HepG2 (cell line): Measurements from ENCODE around the gene CDKN2A. TPM values are rescaled to one million over a fixed set of nuclear protein-coding genes. Genes with fewer than 3 reads are reported as not detected.

Experiments used
- ATAC-seq: fragments of 200-7000 bp; cut with Tn5 transposase; 3 replicates; pipeline ENCODE4 v1.9.1; 2020; ENCODE audit warnings: mild to moderate bottlenecking, moderate library complexity
- BruUV-seq: library from RNA; stranded (reverse); fragments of 400-500 nt; replicated peaks from 2 replicates; lab custom pipeline; 2021; lab: Mats Ljungman, UMichigan
- CTCF ChIA-PET: fragments of 300-600 bp; formaldehyde crosslinking; extraction: SDS; loops from one replicate; lab custom pipeline; 2021; ENCODE audit warnings: low total read pairs, inconsistent platforms, low intra/inter-chr PET ratio; lab: Yijun Ruan, JAX
- POLR2A ChIA-PET: fragments of 350-600 bp; sonication (Branson Sonifier 250); formaldehyde crosslinking; loops from one replicate; lab custom pipeline; 2020; ENCODE audit warnings: antibody characterized with exemption, inconsistent platforms; lab: Yijun Ruan, JAX
- DNase-seq: peaks from one replicate; pipeline ENCODE4 v3.0.0-alpha.2; 2015; ENCODE audit warnings: low spot score
- FAIRE-seq: peaks from 3 replicates; lab custom pipeline; 2011; peaks lifted over from hg19 to GRCh38; lab: Jason Lieb, UNC
- H2AFZ ChIP-seq: one replicate; pipeline ENCODE4 v1.6.1; 2011; ENCODE audit warnings: low read length, inconsistent platforms
- H3K27ac ChIP-seq: fragments of 300-600 bp; 3 replicates; pipeline ENCODE4 v1.8.0; 2011; ENCODE audit warnings: mixed run types, mild to moderate bottlenecking, mixed read lengths, low read length, inconsistent platforms; ENCODE audit not compliant: insufficient read depth; ENCODE audit errors: extremely low read length
- H3K27me3 ChIP-seq, 2 experiments: fragments of 200-600 bp in 1 of 2; 2 replicates in 1 of 2; 3 replicates in 1 of 2; pipeline versions ENCODE4 v1.6.0 to v1.8.0; 2011; ENCODE audit warnings: low read length in 2 of 2, mild to moderate bottlenecking in 2 of 2, moderate library complexity in 2 of 2, inconsistent platforms in 1 of 2; ENCODE audit not compliant: insufficient read depth in 2 of 2, control insufficient read depth in 1 of 2
- H3K36me3 ChIP-seq, 2 experiments: fragments of 200-600 bp in 1 of 2; replicated peaks in 1 of 2; 2 replicates in 1 of 2; 3 replicates in 1 of 2; pipeline versions ENCODE4 v1.5.1 to v1.8.0; 2011; ENCODE audit warnings: low read length in 2 of 2, inconsistent platforms in 1 of 2; ENCODE audit not compliant: insufficient read depth in 2 of 2, control insufficient read depth in 1 of 2
- H3K4me1 ChIP-seq: 2 replicates; pipeline ENCODE4 v1.5.1; 2012; ENCODE audit warnings: low read length, inconsistent platforms; ENCODE audit not compliant: insufficient read depth
- H3K4me2 ChIP-seq: 2 replicates; pipeline ENCODE4 v1.6.0; 2011; ENCODE audit warnings: low read depth, low read length, inconsistent platforms
- H3K4me3 ChIP-seq, 3 experiments: fragments of 200-600 bp in 1 of 3; sonication (generic), shearing (Covaris generic) in 1 of 3; replicated peaks in 1 of 3; 2 replicates each; pipeline ENCODE4 v1.5.1; 2011 to 2016; ENCODE audit warnings: low read length in 3 of 3, inconsistent platforms in 2 of 3, low read depth in 2 of 3, mild to moderate bottlenecking in 2 of 3, control low read depth in 1 of 3, mixed read lengths in 1 of 3; ENCODE audit not compliant: insufficient read depth in 1 of 3
- H3K79me2 ChIP-seq: one replicate; pipeline ENCODE4 v1.6.1; 2011; ENCODE audit warnings: low read length, inconsistent platforms; ENCODE audit not compliant: insufficient read depth
- H3K9ac ChIP-seq: 2 replicates; pipeline ENCODE4 v1.6.0; 2011; ENCODE audit warnings: mild to moderate bottlenecking, low read depth, low read length, inconsistent platforms; ENCODE audit not compliant: insufficient read depth
- H3K9me3 ChIP-seq: 2 replicates; pipeline ENCODE4 v1.5.1; 2012; ENCODE audit warnings: mild to moderate bottlenecking, low read length
- H4K20me1 ChIP-seq: 2 replicates; pipeline ENCODE4 v1.6.0; 2011; ENCODE audit warnings: inconsistent platforms, mild to moderate bottlenecking, low read length, moderate library complexity; ENCODE audit not compliant: insufficient read depth
- AGO2 ChIP-seq: fragments of 200-400 bp; formaldehyde crosslinking; optimal IDR thresholded peaks from 2 replicates; pipeline ENCODE3; 2017; ENCODE audit warnings: mild to moderate bottlenecking, low read depth, low read length, moderate library complexity
- CBX1 ChIP-seq: IDR thresholded peaks from one replicate; pipeline ENCODE4 v1.6.1; 2016; ENCODE audit warnings: antibody characterized with exemption, low read depth
- FOXK2 ChIP-seq: fragments of 450-650 bp; IDR thresholded peaks from 2 replicates; pipeline ENCODE4 v1.6.1; 2016
- GABPB1 ChIP-seq: IDR thresholded peaks from 2 replicates; pipeline ENCODE4 v1.6.1; 2016; ENCODE audit warnings: mild to moderate bottlenecking, missing genetic modification reagents, moderate library complexity, missing compliant biosample characterization
- POGK ChIP-seq: sonication (generic); formaldehyde crosslinking; conservative IDR thresholded peaks from 2 replicates; pipeline ENCODE4 v1.8.0; 2022; ENCODE audit warnings: mild to moderate bottlenecking, moderate library complexity, missing genetic modification reagents
- PRDM15 ChIP-seq: sonication (generic); formaldehyde crosslinking; IDR thresholded peaks from 2 replicates; pipeline ENCODE4 v1.4.0; 2020; ENCODE audit warnings: missing genetic modification reagents
- SKI ChIP-seq: fragments of 450-650 bp; IDR thresholded peaks from one replicate; pipeline ENCODE4 v1.6.1; 2018; ENCODE audit warnings: mild to moderate bottlenecking; ENCODE audit not compliant: partially characterized antibody
- ZBTB3 ChIP-seq: sonication (generic); formaldehyde crosslinking; IDR thresholded peaks from 2 replicates; pipeline ENCODE4 v1.4.0; 2020; ENCODE audit warnings: low read depth, mild to moderate bottlenecking, moderate library complexity, missing genetic modification reagents, borderline replicate concordance
- ZMYM2 ChIP-seq: sonication (generic); formaldehyde crosslinking; IDR thresholded peaks from 2 replicates; pipeline ENCODE4 v1.8.0; 2022; ENCODE audit warnings: mild to moderate bottlenecking, missing genetic modification reagents
- ZNF333 ChIP-seq: sonication (generic); formaldehyde crosslinking; IDR thresholded peaks from 2 replicates; pipeline ENCODE4 v1.4.0; 2020; ENCODE audit warnings: mild to moderate bottlenecking, missing genetic modification reagents, borderline replicate concordance
- ZNF510 ChIP-seq: sonication (generic); formaldehyde crosslinking; IDR thresholded peaks from 2 replicates; pipeline ENCODE4 v1.4.0; 2020; ENCODE audit warnings: low read depth, mild to moderate bottlenecking, missing genetic modification reagents
- ZNF781 ChIP-seq: sonication (generic); formaldehyde crosslinking; IDR thresholded peaks from 2 replicates; pipeline ENCODE4 v1.5.1; 2020; ENCODE audit warnings: borderline replicate concordance, mild to moderate bottlenecking, missing genetic modification reagents; ENCODE audit errors: not compliant biosample characterization
- ZNF788 ChIP-seq: sonication (generic); formaldehyde crosslinking; IDR thresholded peaks from 2 replicates; pipeline ENCODE4 v1.5.0; 2020; ENCODE audit warnings: mild to moderate bottlenecking, missing genetic modification reagents, borderline replicate concordance
- ZSCAN22 ChIP-seq: sonication (generic); formaldehyde crosslinking; IDR thresholded peaks from 2 replicates; pipeline ENCODE4 v1.4.0; 2020; ENCODE audit warnings: mild to moderate bottlenecking, missing genetic modification reagents
- WGBS: methylation state at CpG from one replicate; pipeline ENCODE4 v1.1.6; 2017; ENCODE audit warnings: low lambda C conversion rate; 5-methylcytosine and 5-hydroxymethylcytosine counted together
- in situ Hi-C: cut with HindIII; loops from 2 replicates; pipeline ENCODE4 v1.10.0; 2017; ENCODE audit warnings: low pct_unique_long_range_greater_than_20kb; ENCODE audit not compliant: extremely low pct_ligation_motif_present
- intact Hi-C: fragments of 100-400 bp; cut with micrococcal nuclease; formaldehyde crosslinking; loops from one replicate; pipeline ENCODE4 v1.10.0; 2022; ENCODE audit not compliant: unreplicated experiment
- polyA plus RNA-seq, 8 experiments: library from polyadenylated mRNA; depleted of rRNA in 3 of 8; stranded (reverse) in 7 of 8; unstranded in 1 of 8; fragments of >200 nt; fragmentation: Illumina TruSeq in 4 of 8; extraction: Trizol in 4 of 8; gene quantifications; 2 replicates each; pipeline versions ENCODE4 v1.2.1 to v1.2.3, GENCODE V29; 2011 to 2016; ENCODE audit warnings: low read depth in 4 of 8, missing spikeins in 1 of 8, mixed read lengths in 1 of 8; ENCODE audit not compliant: insufficient read depth in 1 of 8
- total RNA-seq, 5 experiments: library from RNA; depleted of rRNA; stranded (reverse); fragments of >200 nt; fragmentation: Illumina TruSeq; extraction: Trizol; gene quantifications; 2 replicates each; pipeline ENCODE4 v1.2.3, GENCODE V29; 2016; ENCODE audit warnings: low read depth in 1 of 5

The CDKN2A gene
- total and polyA plus RNA-seq, 2 of the 13 experiments (the other 11 are each of a cell fraction or from before 2014, with no cell fraction given), result 4.2 to 4.8 TPM

GRCh38 chr9:21982861-21983560 lies 11.2 kb downstream of the CDKN2A start:
- Histone ChIP-seq H3K4me3 (no peak overlapping the region), H3K27me3 (no peaks in the 10 kb centered on the region), H3K27ac (no peak overlapping the region), H3K79me2 (no peaks in the 10 kb centered on the region), H3K36me3 (no peaks in the 10 kb centered on the region), H2AFZ (no peak overlapping the region), H3K9me3 (no peaks in the 10 kb centered on the region), H3K4me1 (no peaks in the 10 kb centered on the region), H4K20me1 (no peaks in the 10 kb centered on the region), H3K9ac (no peak overlapping the region), H3K4me2 (no peak overlapping the region)
- ChIA-PET POLR2A (interaction anchor here (1.1 kb wide), 1 partner anchor 26 kb away, joined by 3 read pairs; the partner anchor contains the start of gene CDKN2B), CTCF (no interaction called here)
- in situ Hi-C loops (no loop called here), intact Hi-C loops (no loop called here)
- no peak for ATAC-seq
- no TSS peak for BruUV-seq
- FAIRE-seq, result no peak
- WGBS, result 8% methylated on average over 1 of the region's 1 CpG
- TF ChIP-seq ZMYM2 (CRISPR knock-in tag) (no peak), ZBTB3 (CRISPR knock-in tag) (no peak), POGK (no peak), ZNF788 (CRISPR knock-in tag) (no peak), ZNF781 (CRISPR knock-in tag) (no peak), ZNF510 (CRISPR knock-in tag) (no peak), ZSCAN22 (CRISPR knock-in tag) (no peak), SKI (no peak), FOXK2 (no peak), CBX1 (no peak), PRDM15 (CRISPR knock-in tag) (no peak), GABPB1 (CRISPR knock-in tag) (no peak), AGO2 (no peak), ZNF333 (CRISPR knock-in tag) (no peak)
- DNase-seq, result no peak
